Measurements from ENCODE around the gene ZNF200.
"Not testable (repeated sequence)": the region's sequence is repeated elsewhere in the genome, so short reads cannot be mapped to it uniquely, and the experiment has no call there.

GRCh38 chr16:3197694-3198333 lies 37.1 kb downstream of the ZNF200 start:
- not testable (repeated sequence) for TF ChIP-seq CTCF (IDR thresholded peaks at IDR 0.05; ENCODE audit: low read depth, low read length, poor library complexity, severe bottlenecking); EZH2phosphoT487 (IDR thresholded peaks at IDR 0.05; ENCODE audit: borderline replicate concordance, low read length)
